Chondrocyte (in vitro differentiated cells): ENCODE data around the gene SUGCT. TPM values are rescaled to one million over a fixed set of nuclear protein-coding genes. Genes with fewer than 3 reads are reported as not detected.
A peak's percentile ranks its signal among the peaks of the same experiment; 100 is the strongest.
"Not testable (repeated sequence)": the region's sequence is repeated elsewhere in the genome, so short reads cannot be mapped to it uniquely, and the experiment has no call there.

Experiments
- DNase-seq: peaks from one replicate; pipeline ENCODE4 v3.0.0; 2021; ENCODE audit warnings: mixed read lengths, low spot score
- H3K27ac Mint-ChIP-seq: one replicate; pipeline ENCODE4 v1.8.0; 2021; ENCODE audit warnings: mild to moderate bottlenecking, moderate library complexity, mixed read lengths; ENCODE audit not compliant: unreplicated experiment
- H3K27me3 Mint-ChIP-seq: 2 replicates; pipeline ENCODE4 v1.8.0; 2021; ENCODE audit warnings: low read depth, mixed read lengths
- H3K36me3 Mint-ChIP-seq: 2 replicates; pipeline ENCODE4 v1.8.0; 2021; ENCODE audit warnings: low read depth, mixed read lengths
- H3K4me1 Mint-ChIP-seq: 2 replicates; pipeline ENCODE4 v1.8.0; 2021; ENCODE audit warnings: low read depth, mild to moderate bottlenecking, mixed read lengths
- H3K4me3 Mint-ChIP-seq: one replicate; pipeline ENCODE4 v1.8.0; 2021; ENCODE audit warnings: mild to moderate bottlenecking, moderate library complexity, mixed read lengths; ENCODE audit not compliant: unreplicated experiment
- H3K9me3 Mint-ChIP-seq: 2 replicates; pipeline ENCODE4 v1.8.0; 2021; ENCODE audit warnings: low read depth, mixed read lengths
- CTCF ChIP-seq: fragments of 200-600 bp; sonication (generic); IDR thresholded peaks from 2 replicates; pipeline ENCODE4 v1.5.0; 2021; ENCODE audit warnings: antibody characterized with exemption, mild to moderate bottlenecking, moderate library complexity
- total RNA-seq: library from RNA; stranded (reverse); gene quantifications from 3 replicates; pipeline ENCODE4 v1.2.1, GENCODE V29; 2021

Gene SUGCT
- total RNA-seq, 1 donor from 2014 or later, result 34.4 TPM

GRCh38 chr7:40147371-40148246 lies 12.8 kb downstream of the SUGCT start:
- no peaks in the 10 kb centered on the region for H3K27me3 Mint-ChIP-seq
- peak; percentile 59 for TF ChIP-seq CTCF
- peaks cover 5% of the 10 kb centered on the region for H3K36me3 Mint-ChIP-seq
- no peaks in the 10 kb centered on the region for H3K9me3 Mint-ChIP-seq
- no peak for DNase-seq
- H3K4me1 Mint-ChIP-seq, result peaks cover 13% of the 10 kb centered on the region
- peak overlapping the region; percentile 68 for H3K27ac Mint-ChIP-seq
- peak overlapping the region; percentile 31 for H3K4me3 Mint-ChIP-seq

GRCh38 chr7:40148247-40148580 lies 13.4 kb downstream of the SUGCT start:
- not testable (repeated sequence) for H3K9me3 Mint-ChIP-seq, H3K4me3 Mint-ChIP-seq, H3K27me3 Mint-ChIP-seq, H3K36me3 Mint-ChIP-seq, DNase-seq
- Mint-ChIP-seq H3K27ac (peak overlapping the region; percentile 15), H3K4me1 (peaks cover 13% of the 10 kb centered on the region)

- no peak for DNase-seq
- Mint-ChIP-seq H3K27me3 (no peaks in the 10 kb centered on the region), H3K9me3 (no peaks in the 10 kb centered on the region), H3K36me3 (peaks cover 5% of the 10 kb centered on the region), H3K27ac (no peak overlapping the region), H3K4me1 (peaks cover 13% of the 10 kb centered on the region), H3K4me3 (no peak overlapping the region)
- TF ChIP-seq CTCF, result no peak
These were observed 13.9 kb downstream of the SUGCT start for GRCh38 chr7:40148671-40149070.

- DNase-seq, result no peak
- Mint-ChIP-seq H3K9me3 (no peaks in the 10 kb centered on the region), H3K4me3 (no peak overlapping the region), H3K4me1 (peaks cover 10% of the 10 kb centered on the region), H3K27me3 (no peaks in the 10 kb centered on the region), H3K27ac (no peak overlapping the region), H3K36me3 (peaks cover 7% of the 10 kb centered on the region)
- no peak for TF ChIP-seq CTCF
These were observed 16.7 kb downstream of the SUGCT start for GRCh38 chr7:40151504-40151903.

- Mint-ChIP-seq H3K27ac (peak overlapping the region; percentile 36), H3K4me1 (no peaks in the 10 kb centered on the region), H3K27me3 (no peaks in the 10 kb centered on the region), H3K9me3 (no peaks in the 10 kb centered on the region), H3K36me3 (peaks cover 4% of the 10 kb centered on the region), H3K4me3 (no peak overlapping the region)
- no peak for DNase-seq
- no peak for TF ChIP-seq CTCF
These were observed 22.2 kb downstream of the SUGCT start for GRCh38 chr7:40156988-40157387.

- Mint-ChIP-seq H3K36me3 (peaks cover 2% of the 10 kb centered on the region), H3K9me3 (peaks cover 3% of the 10 kb centered on the region), H3K4me1 (peaks cover 9% of the 10 kb centered on the region), H3K27ac (no peak overlapping the region), H3K4me3 (no peak overlapping the region), H3K27me3 (no peaks in the 10 kb centered on the region)
- TF ChIP-seq CTCF, result no peak
- no peak for DNase-seq
These were observed 27.7 kb downstream of the SUGCT start for GRCh38 chr7:40162516-40162915.
